GM15510 (cell line): ENCODE data around the gene SMIM31.

Experiments
- POLR2A ChIP-seq: IDR thresholded peaks from 3 replicates; pipeline ENCODE4 v1.6.1; 2011; ENCODE audit warnings: borderline replicate concordance; ENCODE audit not compliant: insufficient read length; ENCODE audit errors: extremely low read depth

The SMIM31 gene

DNA sequence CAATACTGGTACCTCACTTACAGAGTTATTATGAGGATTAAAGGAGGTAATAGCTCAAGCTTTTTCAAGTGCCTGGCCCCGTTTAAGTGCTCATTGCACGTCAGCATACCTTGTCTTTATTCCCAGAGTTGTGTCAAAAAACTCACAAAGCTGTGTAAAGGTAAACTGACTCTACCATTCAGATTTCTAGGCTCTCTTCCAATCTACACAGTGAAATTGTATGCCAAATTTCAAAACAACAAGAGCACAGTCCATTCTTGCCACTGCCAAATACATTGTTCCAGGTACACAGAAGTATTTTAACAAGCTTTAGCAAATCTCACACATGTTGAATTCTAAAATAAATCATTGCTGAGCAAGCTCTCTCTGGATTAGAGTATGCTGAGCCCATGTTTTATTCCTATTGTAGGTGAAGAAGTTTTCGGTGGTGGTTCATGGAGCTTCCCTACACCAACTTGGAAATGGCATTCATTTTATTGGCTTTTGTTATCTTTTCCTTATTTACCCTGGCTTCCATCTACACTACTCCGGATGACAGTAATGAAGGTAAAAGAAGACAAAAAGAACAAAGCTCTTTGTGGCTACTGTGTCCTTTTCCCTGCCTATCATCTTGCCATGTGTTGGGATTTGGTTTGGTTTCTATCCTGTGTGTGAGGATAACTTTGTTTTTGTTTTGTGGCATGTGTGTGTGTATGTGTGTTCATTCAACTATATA lies 16.2 kb downstream of the SMIM31 start:
- TF ChIP-seq POLR2A, result no peak

DNA sequence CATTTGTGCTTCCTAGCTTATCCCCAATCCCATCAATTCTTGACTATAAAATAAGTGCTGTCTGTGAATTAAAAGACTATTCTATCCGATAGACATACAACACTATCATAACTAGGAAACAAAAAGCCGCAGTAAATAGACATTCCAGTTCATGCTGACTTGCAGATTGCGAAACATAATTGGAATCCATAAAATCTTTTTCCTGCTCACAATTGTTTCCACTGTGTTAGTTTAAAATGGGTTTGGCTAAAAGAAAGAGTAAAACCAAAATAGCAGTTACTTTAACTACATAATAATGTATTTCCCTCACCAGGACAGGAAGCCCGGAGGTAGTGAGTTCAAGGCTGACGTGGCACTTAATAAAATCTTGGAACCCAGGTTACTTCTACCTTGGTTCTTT lies 17.2 kb downstream of the SMIM31 start:
- TF ChIP-seq POLR2A, result no peak

- TF ChIP-seq POLR2A, result no peak
Measured at GRCh38 chr4:164772076-164772475, 18.1 kb downstream of the SMIM31 start.

GRCh38 chr4:164779080-164779479 lies 25.1 kb downstream of the SMIM31 start:
- TF ChIP-seq POLR2A, result no peak

- TF ChIP-seq POLR2A, result no peak
Measured at GRCh38 chr4:164779811-164780216, 25.9 kb downstream of the SMIM31 start.

- TF ChIP-seq POLR2A, result no peak
Measured at GRCh38 chr4:164780839-164781238, 26.9 kb downstream of the SMIM31 start.

- TF ChIP-seq POLR2A, result no peak
Measured at GRCh38 chr4:164783976-164784375, 30.0 kb downstream of the SMIM31 start.

GRCh38 chr4:164789047-164789446 lies 35.1 kb downstream of the SMIM31 start:
- TF ChIP-seq POLR2A, result no peak

- TF ChIP-seq POLR2A, result no peak
Measured at GRCh38 chr4:164790249-164790648, 36.3 kb downstream of the SMIM31 start.

- TF ChIP-seq POLR2A, result no peak
Measured at GRCh38 chr4:164799410-164799809, 45.5 kb downstream of the SMIM31 start.

DNA sequence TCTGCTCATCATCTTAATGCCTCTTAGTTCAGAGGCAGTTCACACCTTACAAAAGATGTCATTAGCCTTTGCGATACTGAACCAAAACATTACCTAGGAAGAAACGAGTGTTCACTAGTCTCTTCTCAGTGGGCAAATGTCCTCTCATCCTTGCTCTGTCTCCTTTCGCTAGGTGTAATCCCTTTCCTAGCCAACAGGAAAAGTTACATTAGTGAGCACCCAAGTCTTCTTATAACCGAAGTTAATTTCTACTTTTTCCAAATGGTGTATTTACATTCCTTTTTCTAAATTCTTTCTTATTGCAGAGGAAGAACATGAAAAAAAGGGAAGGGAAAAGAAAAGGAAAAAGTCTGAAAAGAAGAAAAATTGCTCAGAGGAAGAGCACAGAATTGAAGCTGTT lies 46.9 kb downstream of the SMIM31 start:
- no peak for TF ChIP-seq POLR2A

- TF ChIP-seq POLR2A, result no peak
Measured at GRCh38 chr4:164802301-164802901, 48.5 kb downstream of the SMIM31 start.

GRCh38 chr4:164803702-164804101 lies 49.8 kb downstream of the SMIM31 start:
- no peak for TF ChIP-seq POLR2A

DNA sequence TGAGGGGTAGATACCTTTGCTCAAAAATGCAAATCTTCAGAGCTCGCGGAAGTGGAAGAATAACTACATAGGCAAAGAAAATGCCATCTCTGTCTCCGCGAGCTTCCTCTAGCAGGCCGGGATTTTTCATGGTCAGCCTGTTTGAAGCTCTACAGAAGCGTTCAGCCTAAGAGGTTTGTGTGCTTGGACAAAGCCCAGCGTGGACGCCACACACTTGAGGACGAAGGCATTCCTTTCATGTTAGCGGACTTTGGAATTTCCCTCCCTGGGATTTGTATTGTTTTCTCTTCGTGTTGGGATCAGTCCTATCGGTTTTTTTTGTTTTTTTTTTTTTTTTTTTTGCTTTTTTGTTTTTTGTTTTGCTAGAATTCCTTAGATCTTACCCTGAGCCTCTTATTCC lies 53.7 kb downstream of the SMIM31 start:
- no peak for TF ChIP-seq POLR2A

- no peak for TF ChIP-seq POLR2A
Measured at GRCh38 chr4:164813554-164813953, 59.6 kb downstream of the SMIM31 start.

GRCh38 chr4:164815711-164816110 lies 61.8 kb downstream of the SMIM31 start:
- no peak for TF ChIP-seq POLR2A
